GM23248 (cell line): ENCODE measurements around the gene EFCAB11.

ENCODE experiments used
- EZH2 ChIP-seq: fragments of 200-600 bp; sonication (generic); IDR thresholded peaks from 2 replicates; pipeline ENCODE4 v1.6.1; 2018; ENCODE audit warnings: antibody characterized with exemption, mild to moderate bottlenecking; ENCODE audit not compliant: insufficient read depth, poor library complexity, severe bottlenecking
- EZH2phosphoT487 ChIP-seq: fragments of 200-600 bp; sonication (generic); IDR thresholded peaks from 2 replicates; pipeline ENCODE4 v1.6.1; 2018; ENCODE audit warnings: antibody characterized with exemption, moderate library complexity, mild to moderate bottlenecking, low read depth; ENCODE audit not compliant: insufficient read depth

GRCh38 chr14:89911010-89911919 is 43.3 kb downstream of the EFCAB11 start:
- TF ChIP-seq EZH2 (no peak), EZH2phosphoT487 (no peak)
